ENCODE data around the gene ZNF565. TPM values are rescaled to one million over a fixed set of nuclear protein-coding genes. Genes with fewer than 3 reads are reported as not detected.

ZNF565 gene
- total and polyA plus RNA-seq, 2 of the 13 experiments (the other 11 are each of a cell fraction or from before 2014, with no cell fraction given): 1.8 to 5.2 TPM

GRCh38 chr19:36236304-36236945, 22.0 kb upstream of the ZNF565 start:
- no peak overlapping the region for H2AFZ ChIP-seq (ENCODE audit: low read length)
- H3K27ac ChIP-seq (ENCODE audit: extremely low read length, insufficient read depth, low read length): no peak overlapping the region
- ChIA-PET POLR2A (no interaction called here), CTCF (ENCODE audit: low intra/inter-chr PET ratio, low total read pairs) (no interaction called here)
- in situ Hi-C loops (cut with HindIII; ENCODE audit: extremely low pct_ligation_motif_present, low pct_unique_long_range_greater_than_20kb) (no loop called here), intact Hi-C loops (cut with micrococcal nuclease; ENCODE audit: unreplicated experiment) (no loop called here)
- BruUV-seq (replicated peaks): no TSS peak
- 98% methylated on average over 6 of the region's 6 CpGs for WGBS (ENCODE audit: low lambda C conversion rate)
- H3K27me3 ChIP-seq (ENCODE audit: control insufficient read depth in 1 of 2, insufficient read depth in 2 of 2, low read length in 2 of 2): no peaks in the 10 kb centered on the region
- FAIRE-seq (no peak), DNase-seq (ENCODE audit: low spot score) (no peak), ATAC-seq (no peak)
- H3K36me3 ChIP-seq (replicated peaks in 1 of 2; ENCODE audit: control insufficient read depth in 1 of 2, insufficient read depth in 2 of 2, low read length in 2 of 2): peaks cover 21 to 55% of the 10 kb centered on the region in 2 experiments
- H3K9ac ChIP-seq (ENCODE audit: insufficient read depth, low read depth, low read length): no peak overlapping the region
- H4K20me1 ChIP-seq (ENCODE audit: insufficient read depth, low read length): no peaks in the 10 kb centered on the region
- H3K4me3 ChIP-seq (replicated peaks in 1 of 3; ENCODE audit: insufficient read depth in 1 of 3, low read depth in 2 of 3, low read length in 3 of 3): no peak overlapping the region
- peaks cover 9% of the 10 kb centered on the region; the same call in 1 of the 2 replicates for H3K9me3 ChIP-seq (ENCODE audit: low read length)
- H3K4me1 ChIP-seq (ENCODE audit: insufficient read depth, low read length): no peaks in the 10 kb centered on the region
- H3K4me2 ChIP-seq (ENCODE audit: low read depth, low read length): no peak overlapping the region
- H3K79me2 ChIP-seq (ENCODE audit: insufficient read depth, low read length): no peaks in the 10 kb centered on the region
- no peak for TF ChIP-seq TFDP2 (CRISPR knock-in tag; IDR thresholded peaks at IDR 0.05)
- TF ChIP-seq ZFP82 (CRISPR knock-in tag; IDR thresholded peaks at IDR 0.05; ENCODE audit: borderline replicate concordance): no peak
- TF ChIP-seq ZNF264 (CRISPR knock-in tag; IDR thresholded peaks at IDR 0.05): no peak
- TF ChIP-seq BCL3 (CRISPR knock-in tag; IDR thresholded peaks at IDR 0.05): no peak
- no peak for TF ChIP-seq ZNF281 (CRISPR knock-in tag; IDR thresholded peaks at IDR 0.05; ENCODE audit: borderline replicate concordance)
- TF ChIP-seq HMGXB4 (CRISPR knock-in tag; IDR thresholded peaks at IDR 0.05; ENCODE audit: borderline replicate concordance in 1 of 2, low read depth in 1 of 2): no peak
- TF ChIP-seq TEAD3 (CRISPR knock-in tag; optimal IDR thresholded peaks at IDR 0.05; ENCODE audit: borderline replicate concordance): no peak
- no peak for TF ChIP-seq ZNF766 (CRISPR knock-in tag; IDR thresholded peaks at IDR 0.05; ENCODE audit: borderline replicate concordance)
- no peak for TF ChIP-seq PRPF4 (IDR thresholded peaks at IDR 0.05; ENCODE audit: low read depth, low read length, poor library complexity, severe bottlenecking)
- no peak for TF ChIP-seq MTA1 (CRISPR knock-in tag; IDR thresholded peaks at IDR 0.05; ENCODE audit: borderline replicate concordance)
- no peak for TF ChIP-seq ZNF644 (CRISPR knock-in tag; IDR thresholded peaks at IDR 0.05; ENCODE audit: low read depth)
- TF ChIP-seq PRDM15 (CRISPR knock-in tag; IDR thresholded peaks at IDR 0.05): no peak

Measured in HepG2 (cell line).